Astrocyte (in vitro differentiated cells and primary cell): Measurements from ENCODE around the gene ABHD11.

Experiments
- EZH2 ChIP-seq: IDR thresholded peaks from 2 replicates; pipeline ENCODE4 v1.6.1; 2012; ENCODE audit warnings: mild to moderate bottlenecking, low read length, inconsistent platforms; ENCODE audit not compliant: insufficient read depth
- TF ChIP-seq, protein P1 (sequence below): IDR thresholded peaks from 2 replicates; pipeline ENCODE4 v1.5.1; 2011; ENCODE audit warnings: low read depth, mild to moderate bottlenecking, inconsistent platforms, low read length, moderate library complexity; ENCODE audit not compliant: insufficient read depth

DNA sequence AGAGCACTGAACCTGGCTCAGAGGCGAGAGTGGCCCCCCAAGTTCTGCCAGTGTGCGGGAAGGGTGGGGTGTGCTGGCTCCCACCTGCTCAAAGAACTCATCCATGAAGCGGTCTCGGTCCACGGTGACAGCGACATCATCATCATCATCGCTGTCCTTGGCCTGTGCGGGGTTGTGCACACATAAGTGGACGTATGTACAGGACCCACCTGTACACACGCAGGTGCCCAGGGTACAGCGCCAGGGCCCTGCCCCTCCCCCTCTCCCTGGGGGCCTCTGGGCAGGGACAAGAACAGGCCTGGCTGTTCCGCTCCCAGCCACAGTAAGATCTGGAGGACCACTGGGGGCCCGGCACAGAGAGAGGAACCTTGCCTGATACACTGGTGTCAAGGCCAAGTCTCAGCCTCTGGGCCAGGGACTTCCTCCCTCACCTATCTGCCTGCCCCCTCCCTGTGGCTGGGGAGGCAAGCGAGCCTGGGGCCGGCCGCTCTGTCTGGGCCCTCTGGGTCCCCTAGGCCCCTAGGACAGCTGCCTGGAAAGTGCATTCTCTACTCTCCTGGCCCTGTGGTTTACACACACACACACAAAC is 29.5 kb downstream of the ABHD11 start:
- TF ChIP-seq, protein P1, sequence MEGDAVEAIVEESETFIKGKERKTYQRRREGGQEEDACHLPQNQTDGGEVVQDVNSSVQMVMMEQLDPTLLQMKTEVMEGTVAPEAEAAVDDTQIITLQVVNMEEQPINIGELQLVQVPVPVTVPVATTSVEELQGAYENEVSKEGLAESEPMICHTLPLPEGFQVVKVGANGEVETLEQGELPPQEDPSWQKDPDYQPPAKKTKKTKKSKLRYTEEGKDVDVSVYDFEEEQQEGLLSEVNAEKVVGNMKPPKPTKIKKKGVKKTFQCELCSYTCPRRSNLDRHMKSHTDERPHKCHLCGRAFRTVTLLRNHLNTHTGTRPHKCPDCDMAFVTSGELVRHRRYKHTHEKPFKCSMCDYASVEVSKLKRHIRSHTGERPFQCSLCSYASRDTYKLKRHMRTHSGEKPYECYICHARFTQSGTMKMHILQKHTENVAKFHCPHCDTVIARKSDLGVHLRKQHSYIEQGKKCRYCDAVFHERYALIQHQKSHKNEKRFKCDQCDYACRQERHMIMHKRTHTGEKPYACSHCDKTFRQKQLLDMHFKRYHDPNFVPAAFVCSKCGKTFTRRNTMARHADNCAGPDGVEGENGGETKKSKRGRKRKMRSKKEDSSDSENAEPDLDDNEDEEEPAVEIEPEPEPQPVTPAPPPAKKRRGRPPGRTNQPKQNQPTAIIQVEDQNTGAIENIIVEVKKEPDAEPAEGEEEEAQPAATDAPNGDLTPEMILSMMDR, result no peak
- TF ChIP-seq EZH2, result no peak
